Measurements from ENCODE around the gene GGT6. TPM values are rescaled to one million over a fixed set of nuclear protein-coding genes. Genes with fewer than 3 reads are reported as not detected.

Gene GGT6
- total and polyA plus RNA-seq, 2 experiments from 2014 or later, result not detected

DNA sequence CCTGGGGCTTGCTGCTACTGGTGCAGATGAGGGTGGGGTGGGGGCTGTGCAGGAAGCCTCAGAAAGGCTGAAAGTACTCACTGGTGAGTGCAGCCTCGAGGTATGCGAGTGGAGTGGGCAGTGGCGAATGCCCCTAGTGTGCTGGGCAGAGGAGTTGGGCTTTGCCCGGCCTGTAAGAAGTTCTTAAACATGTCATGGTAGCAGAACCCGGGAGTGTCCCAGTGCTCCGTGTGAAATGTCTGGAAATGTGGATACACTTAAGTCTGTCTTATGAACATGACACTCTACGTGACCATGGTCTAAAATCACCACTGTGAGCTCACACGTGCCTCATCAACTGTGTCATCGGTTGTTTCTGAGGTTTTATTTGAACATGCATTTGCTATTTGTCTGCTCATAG is 25.7 kb upstream of the GGT6 start:
- Histone ChIP-seq H3K36me3 (no peaks in the 10 kb centered on the region), H3K27me3 (no peaks in the 10 kb centered on the region)

DNA sequence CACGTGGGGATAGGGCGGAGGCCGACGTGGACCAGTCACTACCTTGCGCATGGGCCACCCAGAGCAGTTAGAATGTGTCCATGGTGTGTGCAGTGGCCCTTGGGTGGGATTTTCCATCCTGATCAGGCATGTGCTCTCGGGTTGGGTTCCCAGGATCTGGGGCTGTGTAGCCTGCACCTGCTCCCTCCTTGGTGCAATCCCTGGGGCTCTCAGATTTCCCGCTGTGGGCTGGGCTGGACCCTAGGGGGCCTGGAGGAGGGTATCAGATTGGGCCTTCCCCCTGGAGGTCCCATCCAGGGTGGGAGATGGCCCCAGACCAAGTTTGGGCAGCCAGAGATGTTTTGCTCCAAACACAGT is 25.2 kb upstream of the GGT6 start:
- no peaks in the 10 kb centered on the region for H3K36me3 ChIP-seq
- no peaks in the 10 kb centered on the region for H3K9me3 ChIP-seq (ENCODE audit: low read depth)
- H3K27me3 ChIP-seq, result no peaks in the 10 kb centered on the region
- peak overlapping the region; percentile 96 for H3K27ac ChIP-seq
- TF ChIP-seq, protein P1, sequence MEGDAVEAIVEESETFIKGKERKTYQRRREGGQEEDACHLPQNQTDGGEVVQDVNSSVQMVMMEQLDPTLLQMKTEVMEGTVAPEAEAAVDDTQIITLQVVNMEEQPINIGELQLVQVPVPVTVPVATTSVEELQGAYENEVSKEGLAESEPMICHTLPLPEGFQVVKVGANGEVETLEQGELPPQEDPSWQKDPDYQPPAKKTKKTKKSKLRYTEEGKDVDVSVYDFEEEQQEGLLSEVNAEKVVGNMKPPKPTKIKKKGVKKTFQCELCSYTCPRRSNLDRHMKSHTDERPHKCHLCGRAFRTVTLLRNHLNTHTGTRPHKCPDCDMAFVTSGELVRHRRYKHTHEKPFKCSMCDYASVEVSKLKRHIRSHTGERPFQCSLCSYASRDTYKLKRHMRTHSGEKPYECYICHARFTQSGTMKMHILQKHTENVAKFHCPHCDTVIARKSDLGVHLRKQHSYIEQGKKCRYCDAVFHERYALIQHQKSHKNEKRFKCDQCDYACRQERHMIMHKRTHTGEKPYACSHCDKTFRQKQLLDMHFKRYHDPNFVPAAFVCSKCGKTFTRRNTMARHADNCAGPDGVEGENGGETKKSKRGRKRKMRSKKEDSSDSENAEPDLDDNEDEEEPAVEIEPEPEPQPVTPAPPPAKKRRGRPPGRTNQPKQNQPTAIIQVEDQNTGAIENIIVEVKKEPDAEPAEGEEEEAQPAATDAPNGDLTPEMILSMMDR (IDR thresholded peaks at IDR 0.05; ENCODE audit: low read depth, low read length), result no peak
- no peak for DNase-seq (ENCODE audit: low read depth in 1 of 2, low spot score in 1 of 2)
- peak overlapping the region; percentile 94 for H3K4me3 ChIP-seq
- peaks cover 63% of the 10 kb centered on the region for H3K4me1 ChIP-seq (ENCODE audit: low read depth)

More for the DNA sequence above, 25.7 kb upstream of the GGT6 start:
- peak overlapping the region; percentile 96 for H3K27ac ChIP-seq
- no peaks in the 10 kb centered on the region for H3K9me3 ChIP-seq (ENCODE audit: low read depth)
- H3K4me3 ChIP-seq, result peak overlapping the region; percentile 94
- no peak for DNase-seq (ENCODE audit: low read depth in 1 of 2, low spot score in 1 of 2)
- peaks cover 67% of the 10 kb centered on the region for H3K4me1 ChIP-seq (ENCODE audit: low read depth)
- TF ChIP-seq, protein P1 (IDR thresholded peaks at IDR 0.05; ENCODE audit: low read depth, low read length), result no peak

DNA sequence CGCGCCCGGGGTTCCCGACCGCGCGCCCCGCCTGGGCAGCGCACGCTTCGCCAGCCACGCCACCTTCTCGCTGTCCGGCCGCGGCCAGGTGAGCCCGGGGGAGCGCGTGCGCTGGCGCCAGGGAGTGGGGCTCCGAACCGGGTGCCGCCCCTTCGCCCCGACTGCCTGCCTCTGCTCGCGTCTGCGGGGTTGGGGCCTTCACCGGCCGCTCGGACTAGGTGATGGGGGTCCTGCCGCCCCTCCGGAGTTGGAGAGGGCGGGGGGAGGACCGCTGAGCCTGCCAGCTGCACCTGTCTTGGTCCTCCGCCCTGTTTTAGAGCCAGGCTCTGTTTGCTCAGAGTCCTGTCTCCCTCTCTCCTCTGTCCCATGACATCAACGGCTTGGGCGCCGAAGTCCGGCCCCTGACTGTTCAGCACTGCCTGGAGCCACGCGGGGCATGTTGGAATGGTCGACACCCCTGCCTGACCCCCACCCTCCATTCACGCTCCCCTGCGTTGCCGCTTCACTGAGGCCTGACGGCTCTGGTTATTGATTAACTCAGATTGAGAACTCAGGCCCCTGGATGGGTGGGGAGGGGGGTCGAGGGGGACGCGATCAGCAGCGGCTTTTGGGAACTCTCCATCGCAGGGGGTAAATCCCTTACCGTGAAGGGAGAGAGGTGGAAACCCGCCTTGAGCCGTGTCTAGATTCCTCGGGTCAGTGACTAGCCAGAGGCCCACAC is 24.7 kb upstream of the GGT6 start:
- peak in 1 of 2 donors; percentile 54 for DNase-seq (ENCODE audit: low read depth in 1 of 2, low spot score in 1 of 2)
- Histone ChIP-seq H3K27me3 (no peaks in the 10 kb centered on the region), H3K9me3 (ENCODE audit: low read depth) (no peaks in the 10 kb centered on the region), H3K4me3 (peak overlapping the region; percentile 94), H3K27ac (peak overlapping the region; percentile 96), H3K4me1 (ENCODE audit: low read depth) (peaks cover 58% of the 10 kb centered on the region), H3K36me3 (no peaks in the 10 kb centered on the region)
- TF ChIP-seq, protein P1 (IDR thresholded peaks at IDR 0.05; ENCODE audit: low read depth, low read length), result no peak

DNA sequence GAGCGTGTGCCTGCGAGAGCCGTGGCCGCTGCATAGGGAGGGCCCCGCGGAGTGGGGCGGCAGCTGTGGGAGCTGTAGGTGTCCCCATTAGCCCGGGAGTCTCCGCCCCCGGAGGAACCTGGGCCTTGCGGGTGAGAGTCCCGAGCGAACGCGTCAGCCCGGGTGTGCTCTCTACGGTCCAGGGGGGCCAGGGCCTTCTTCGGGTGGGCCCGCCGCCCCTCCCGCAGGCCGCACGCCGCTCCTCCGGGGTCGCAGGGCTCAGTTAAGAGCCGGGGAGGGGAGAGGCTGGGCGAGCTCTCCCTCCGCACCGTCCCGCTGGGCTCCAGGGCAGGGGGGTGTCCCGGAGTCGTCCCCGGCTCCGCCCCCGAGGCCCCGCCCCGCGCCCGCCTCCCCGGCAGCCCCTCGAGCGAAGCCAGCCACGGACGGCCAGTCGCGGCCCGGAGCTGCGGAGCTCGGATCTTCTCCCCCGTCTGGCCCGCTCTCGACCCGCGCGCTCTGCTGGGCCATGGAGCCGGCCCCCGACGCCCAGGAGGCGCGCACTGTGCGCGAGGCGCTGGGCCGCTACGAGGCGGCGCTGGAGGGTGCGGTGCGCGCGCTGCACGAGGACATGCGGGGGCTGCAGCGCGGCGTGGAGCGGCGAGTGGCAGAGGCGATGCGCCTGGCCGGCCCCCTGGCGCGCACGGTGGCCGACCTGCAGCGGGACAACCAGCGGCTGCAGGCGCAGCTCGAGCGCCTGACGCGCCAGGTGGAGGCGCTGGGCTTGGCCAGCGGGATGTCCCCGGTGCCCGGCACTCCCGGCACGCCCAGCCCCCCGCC is 23.9 kb upstream of the GGT6 start, which contains the start of gene SMTNL2:
Gene SMTNL2 (plus strand): TSS at position 429 of the 816 bp plus-strand sequence. CDS start 77 bp downstream, at position 506.
- H3K4me1 ChIP-seq (ENCODE audit: low read depth), result peaks cover 54% of the 10 kb centered on the region
- H3K9me3 ChIP-seq (ENCODE audit: low read depth), result no peaks in the 10 kb centered on the region
- DNase-seq (ENCODE audit: low read depth in 1 of 2, low spot score in 1 of 2), result peak; percentile 32 to 83
- TF ChIP-seq, protein P1 (IDR thresholded peaks at IDR 0.05; ENCODE audit: low read depth, low read length), result no peak
- H3K27me3 ChIP-seq, result no peaks in the 10 kb centered on the region
- peak within 1 kb of the TSS; percentile 96 for H3K27ac ChIP-seq
- H3K36me3 ChIP-seq, result no peaks in the 10 kb centered on the region
- peak within 1 kb of the TSS; percentile 94 for H3K4me3 ChIP-seq

DNA sequence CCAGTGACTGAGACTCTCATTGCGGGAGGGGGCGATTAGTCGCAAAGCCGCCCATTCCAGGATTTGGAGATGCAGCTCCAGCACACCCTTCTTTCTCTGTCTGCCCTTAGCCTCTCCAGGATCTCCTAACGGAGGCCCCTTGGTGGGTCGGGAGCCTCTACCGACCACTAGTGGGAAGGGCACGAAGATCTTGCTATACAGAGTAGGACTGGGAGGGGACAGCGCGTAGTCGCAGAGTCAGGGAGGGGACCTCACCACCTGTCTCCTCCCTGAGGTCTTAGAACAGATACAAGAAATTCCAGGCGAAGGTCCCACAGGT is 23.4 kb upstream of the GGT6 start:
- H3K4me1 ChIP-seq (ENCODE audit: low read depth), result peaks cover 48% of the 10 kb centered on the region
- peak overlapping the region; percentile 96 for H3K27ac ChIP-seq
- H3K36me3 ChIP-seq, result no peaks in the 10 kb centered on the region
- no peaks in the 10 kb centered on the region for H3K9me3 ChIP-seq (ENCODE audit: low read depth)
- TF ChIP-seq, protein P1 (IDR thresholded peaks at IDR 0.05; ENCODE audit: low read depth, low read length), result peak; percentile 49
- H3K4me3 ChIP-seq, result peak overlapping the region; percentile 94
- no peaks in the 10 kb centered on the region for H3K27me3 ChIP-seq
- DNase-seq (ENCODE audit: low read depth in 1 of 2, low spot score in 1 of 2), result peak; percentile 40 to 83

Measured in cardiac muscle cell (in vitro differentiated cells and primary cell).